Measurements from ENCODE around the gene ARHGEF33.

ARHGEF33 gene

DNA sequence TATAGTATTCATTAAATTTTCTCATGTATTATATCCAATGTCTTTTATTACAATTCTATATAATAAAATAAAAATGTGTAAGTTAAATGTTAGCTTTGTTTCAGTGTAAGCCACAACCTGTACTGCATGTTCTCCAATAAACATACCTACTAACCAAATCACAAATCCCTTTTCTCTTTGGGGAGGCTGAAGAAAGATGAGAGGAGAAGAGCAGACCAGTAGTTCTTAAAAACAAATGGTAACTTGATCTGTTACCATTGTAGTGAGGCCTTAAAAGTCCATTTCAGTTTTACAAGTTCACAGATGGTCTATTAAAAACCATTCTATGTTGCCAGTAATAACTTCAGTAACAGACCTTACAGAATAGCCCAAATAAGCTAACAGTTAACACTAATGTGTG, 130.7 kb downstream of the ARHGEF33 start:
- no peak for DNase-seq

DNA sequence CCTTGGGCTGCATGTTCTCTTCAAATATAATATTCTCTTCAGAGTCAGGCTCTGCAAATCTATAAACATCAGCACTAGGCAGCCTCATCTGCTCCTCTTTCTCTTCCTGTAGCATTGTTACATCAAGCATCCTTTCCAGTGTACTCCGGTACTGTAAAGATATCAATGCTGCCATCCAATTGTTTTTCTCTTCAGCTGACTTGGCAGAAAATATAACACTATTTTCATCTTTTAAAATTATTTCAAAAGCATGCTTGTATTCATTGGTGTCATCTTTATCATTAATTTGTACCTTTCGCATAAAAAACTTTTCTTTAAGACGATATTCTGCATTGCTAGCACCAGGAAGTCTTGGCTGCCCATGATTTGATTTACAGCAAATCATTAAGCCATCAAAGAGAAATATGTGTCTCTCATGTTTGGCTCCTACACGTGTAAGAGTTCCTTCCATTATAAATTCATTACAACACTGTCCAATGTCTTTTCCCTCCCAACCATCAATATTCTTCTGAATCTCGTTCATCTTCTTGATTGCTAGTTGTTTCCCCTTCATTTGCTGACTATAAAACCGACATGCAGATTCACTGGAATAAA, 133.1 kb downstream of the ARHGEF33 start:
- DNase-seq: no peak

DNA sequence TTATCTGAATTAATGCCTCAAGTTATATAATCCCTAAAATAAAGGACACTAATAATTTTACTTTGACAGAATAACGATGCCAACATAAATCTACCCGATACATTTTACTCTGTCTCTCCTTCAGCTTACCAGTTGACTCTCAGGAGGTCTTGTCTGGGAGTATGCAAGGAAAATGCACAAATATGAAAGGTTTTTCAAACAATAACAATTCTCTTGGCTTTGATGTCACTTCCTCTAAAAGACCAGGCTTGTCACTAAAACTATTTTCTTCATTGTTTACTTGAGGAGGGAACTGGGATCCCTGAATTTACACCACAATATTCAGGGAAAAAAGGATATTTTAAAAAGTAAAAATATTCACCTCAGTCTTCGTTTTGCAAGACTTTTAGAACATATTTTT, 134.0 kb downstream of the ARHGEF33 start:
- DNase-seq: no peak

DNA sequence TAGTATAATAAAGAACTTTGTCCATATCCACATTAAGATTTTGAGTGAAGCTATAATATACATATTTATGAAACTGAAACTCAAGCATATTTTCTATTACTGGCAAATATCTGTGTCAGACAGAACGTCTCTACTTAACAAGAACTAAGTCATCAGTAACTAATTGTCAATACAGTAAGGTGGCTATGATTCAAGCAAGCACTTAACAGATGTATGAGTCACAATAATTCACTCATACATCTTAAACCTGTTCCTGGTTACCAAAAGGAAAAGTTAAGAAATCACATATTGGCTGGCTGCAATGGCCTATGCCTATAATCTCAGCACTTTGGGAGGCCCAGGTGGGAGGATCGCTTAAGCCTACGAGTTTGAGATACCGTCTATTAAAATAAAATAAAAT, 135.2 kb downstream of the ARHGEF33 start:
- DNase-seq: no peak
